Uterus (tissue), 4 donors: Measurements from ENCODE around the gene HMOX2. TPM values are rescaled to one million over a fixed set of nuclear protein-coding genes. Genes with fewer than 3 reads are reported as not detected.

Experiments
- DNase-seq, 2 donors: peaks; one replicate each; pipeline ENCODE4 v3.0.0-alpha.2; 2019 to 2020
- H3K27ac ChIP-seq, 2 donors: fragments of 200-600 bp; sonication (generic); 1 replicate in 1 of 2; 2 replicates in 1 of 2; pipeline ENCODE4 v1.5.1; 2016 to 2018
- H3K27me3 ChIP-seq, 2 donors: fragments of 200-600 bp; sonication (generic); one replicate each; pipeline ENCODE4 v1.5.1; 2018 to 2019; ENCODE audit warnings: control low read depth in 1 of 2
- H3K36me3 ChIP-seq, 2 donors: fragments of 200-600 bp; sonication (generic); one replicate each; pipeline ENCODE4 v1.5.1; 2019; ENCODE audit warnings: control low read depth in 1 of 2
- H3K4me1 ChIP-seq, 2 donors: fragments of 200-600 bp; sonication (generic); one replicate each; pipeline ENCODE4 v1.5.1; 2018 to 2019; ENCODE audit warnings: control low read depth in 1 of 2
- H3K4me3 ChIP-seq, 2 donors: fragments of 200-600 bp; sonication (generic); 1 replicate in 1 of 2; 2 replicates in 1 of 2; pipeline ENCODE4 v1.5.1; 2018 to 2019; ENCODE audit warnings: mild to moderate bottlenecking in 1 of 2
- H3K9me3 ChIP-seq, 2 donors: fragments of 200-600 bp; sonication (generic); one replicate each; pipeline ENCODE4 v1.5.1; 2019; ENCODE audit warnings: control low read depth in 1 of 2
- CTCF ChIP-seq, 4 experiments: fragments of 200-600 bp in 2 of 4; fragments of 450-650 bp in 2 of 4; sonication (generic) in 2 of 4; IDR thresholded peaks; one replicate each; pipeline ENCODE4 v1.5.1; 2016 to 2019; ENCODE audit warnings: antibody characterized with exemption in 4 of 4, mild to moderate bottlenecking in 2 of 4, moderate library complexity in 1 of 4
- POLR2A ChIP-seq, 2 donors: fragments of 450-650 bp; IDR thresholded peaks; one replicate each; pipeline ENCODE4 v1.6.1; 2016; ENCODE audit warnings: antibody characterized with exemption in 2 of 2, mild to moderate bottlenecking in 1 of 2, moderate library complexity in 1 of 2
- intact Hi-C: fragments of 100-400 bp; cut with DNase I; formaldehyde crosslinking; loops from one replicate; pipeline ENCODE4 v1.15.1; 2023; ENCODE audit warnings: low total_unique reads
- total RNA-seq, 4 donors: library from RNA; depleted of rRNA in 3 of 4; stranded (reverse); fragments of >200 nt in 3 of 4; gene quantifications; one replicate each; pipeline versions ENCODE4 v1.1.0 to v1.2.4, GENCODE V29; 2014 to 2023
- donor health status: DM: yes; HTN: yes; CAD: no.

The HMOX2 gene
- total RNA-seq, 4 donors from 2014 or later = 13.2 to 43.1 (median 34.1) TPM

GRCh38 chr16:4508806-4509205 lies 32.6 kb downstream of the HMOX2 start:
- no peak for DNase-seq
- TF ChIP-seq CTCF (IDR thresholded peaks at IDR 0.05) = no peak
- no peak for TF ChIP-seq POLR2A (IDR thresholded peaks at IDR 0.05)
- intact Hi-C loops = no loop called here
- Histone ChIP-seq H3K27me3 (no peaks in the 10 kb centered on the region), H3K4me1 (no peaks in the 10 kb centered on the region), H3K27ac (no peak overlapping the region), H3K9me3 (no peaks in the 10 kb centered on the region), H3K36me3 (no peaks in the 10 kb centered on the region), H3K4me3 (no peak overlapping the region)

GRCh38 chr16:4509420-4509819 lies 33.2 kb downstream of the HMOX2 start:
- H3K4me1 ChIP-seq = no peaks in the 10 kb centered on the region
- H3K4me3 ChIP-seq = no peak overlapping the region
- TF ChIP-seq POLR2A (IDR thresholded peaks at IDR 0.05) (no peak), CTCF (IDR thresholded peaks at IDR 0.05) (no peak)
- no peak overlapping the region for H3K27ac ChIP-seq
- no peaks in the 10 kb centered on the region for H3K27me3 ChIP-seq
- intact Hi-C loops = no loop called here
- H3K9me3 ChIP-seq = no peaks in the 10 kb centered on the region
- DNase-seq = no peak
- no peaks in the 10 kb centered on the region for H3K36me3 ChIP-seq

- intact Hi-C loops = no loop called here
- Histone ChIP-seq H3K27ac (no peak overlapping the region), H3K4me3 (no peak overlapping the region), H3K36me3 (no peaks in the 10 kb centered on the region), H3K27me3 (no peaks in the 10 kb centered on the region), H3K9me3 (no peaks in the 10 kb centered on the region), H3K4me1 (no peaks in the 10 kb centered on the region)
- TF ChIP-seq POLR2A (IDR thresholded peaks at IDR 0.05) (no peak), CTCF (IDR thresholded peaks at IDR 0.05) (no peak)
- DNase-seq = no peak
Measured at GRCh38 chr16:4510131-4510530, 33.9 kb downstream of the HMOX2 start.

GRCh38 chr16:4510747-4511426 lies 34.7 kb downstream of the HMOX2 start:
- intact Hi-C loops = no loop called here
- H3K27me3 ChIP-seq = no peaks in the 10 kb centered on the region
- H3K9me3 ChIP-seq = no peaks in the 10 kb centered on the region
- H3K36me3 ChIP-seq = no peaks in the 10 kb centered on the region
- H3K4me1 ChIP-seq = no peaks in the 10 kb centered on the region
- TF ChIP-seq POLR2A (IDR thresholded peaks at IDR 0.05) (no peak), CTCF (IDR thresholded peaks at IDR 0.05) (no peak)
- H3K27ac ChIP-seq = no peak overlapping the region
- no peak for DNase-seq
- H3K4me3 ChIP-seq = no peak overlapping the region

GRCh38 chr16:4511441-4512082 lies 35.4 kb downstream of the HMOX2 start:
- no peak overlapping the region for H3K4me3 ChIP-seq
- intact Hi-C loops = no loop called here
- no peak for DNase-seq
- no peaks in the 10 kb centered on the region for H3K9me3 ChIP-seq
- no peak overlapping the region for H3K27ac ChIP-seq
- no peaks in the 10 kb centered on the region for H3K36me3 ChIP-seq
- no peaks in the 10 kb centered on the region for H3K27me3 ChIP-seq
- H3K4me1 ChIP-seq = no peaks in the 10 kb centered on the region
- TF ChIP-seq CTCF (IDR thresholded peaks at IDR 0.05) (peak; percentile 23 to 45 (median 28)), POLR2A (IDR thresholded peaks at IDR 0.05) (no peak)
